22Rv1 (cell line): ENCODE measurements around the gene ENC1.

Experiments
- CTCF ChIP-seq: fragments of 450-650 bp; IDR thresholded peaks from 2 replicates; pipeline ENCODE4 v1.5.1; 2017; ENCODE audit warnings: mild to moderate bottlenecking
- ZFX ChIP-seq: fragments of 450-650 bp; IDR thresholded peaks from 2 replicates; pipeline ENCODE4 v1.6.1; 2017; ENCODE audit warnings: antibody characterized with exemption, borderline replicate concordance

- TF ChIP-seq CTCF = no peak
- TF ChIP-seq ZFX = no peak
Observed at GRCh38 chr5:74639807-74640449, 600 bp downstream of the ENC1 start.
